ENCODE measurements around the gene ROR1. TPM values are rescaled to one million over a fixed set of nuclear protein-coding genes. Genes with fewer than 3 reads are reported as not detected.

The ROR1 gene
- total RNA-seq, 1 donor from 2014 or later, result 30.3 TPM

DNA sequence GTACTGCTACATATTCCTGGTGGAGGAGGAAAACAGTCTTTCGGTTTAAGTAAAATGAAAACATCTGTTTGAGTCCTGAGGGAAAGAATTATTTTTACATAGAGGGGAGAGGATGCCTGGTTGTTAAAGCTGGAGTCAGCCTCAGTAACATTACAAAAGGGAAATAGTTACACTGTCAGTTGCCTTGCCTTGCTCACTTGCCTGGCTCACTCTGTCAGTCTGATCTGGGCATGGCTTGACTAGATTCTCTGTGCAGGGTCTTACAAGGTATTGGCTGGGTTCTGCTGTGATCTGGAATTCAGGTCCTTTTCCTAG, 421.2 kb downstream of the ROR1 start:
- H4K20me1 ChIP-seq (ENCODE audit: low read depth), result no peaks in the 10 kb centered on the region
- H3K36me3 Mint-ChIP-seq, result no peaks in the 10 kb centered on the region
- no peak overlapping the region for H3K4me3 ChIP-seq
- DNase-seq (ENCODE audit: low spot score), result no peak
- H3F3A ChIP-seq (ENCODE audit: low read depth), result no peaks in the 10 kb centered on the region
- no peaks in the 10 kb centered on the region for H3K36me3 ChIP-seq
- no peaks in the 10 kb centered on the region for H3K79me2 ChIP-seq (ENCODE audit: low read depth)
- H3K9me3 ChIP-seq (ENCODE audit: low read depth), result no peaks in the 10 kb centered on the region
- no peak overlapping the region for H3K4me2 ChIP-seq
- H3K27me3 Mint-ChIP-seq (ENCODE audit: insufficient read depth, low read depth), result no peaks in the 10 kb centered on the region
- peak overlapping the region; percentile 42 for H2AFZ ChIP-seq (replicated peaks)
- no peak overlapping the region for H3K9ac ChIP-seq
- peaks cover 4% of the 10 kb centered on the region for H3K9me3 Mint-ChIP-seq
- H3K27me3 ChIP-seq, result no peaks in the 10 kb centered on the region
- H3K27ac ChIP-seq, result no peak overlapping the region
- no peak overlapping the region for H3K27ac Mint-ChIP-seq
- no peak overlapping the region for H3K4me3 Mint-ChIP-seq
- TF ChIP-seq EZH2 (IDR thresholded peaks at IDR 0.05) (no peak), EZH2phosphoT487 (IDR thresholded peaks at IDR 0.05) (no peak)
- TF ChIP-seq, protein P1, sequence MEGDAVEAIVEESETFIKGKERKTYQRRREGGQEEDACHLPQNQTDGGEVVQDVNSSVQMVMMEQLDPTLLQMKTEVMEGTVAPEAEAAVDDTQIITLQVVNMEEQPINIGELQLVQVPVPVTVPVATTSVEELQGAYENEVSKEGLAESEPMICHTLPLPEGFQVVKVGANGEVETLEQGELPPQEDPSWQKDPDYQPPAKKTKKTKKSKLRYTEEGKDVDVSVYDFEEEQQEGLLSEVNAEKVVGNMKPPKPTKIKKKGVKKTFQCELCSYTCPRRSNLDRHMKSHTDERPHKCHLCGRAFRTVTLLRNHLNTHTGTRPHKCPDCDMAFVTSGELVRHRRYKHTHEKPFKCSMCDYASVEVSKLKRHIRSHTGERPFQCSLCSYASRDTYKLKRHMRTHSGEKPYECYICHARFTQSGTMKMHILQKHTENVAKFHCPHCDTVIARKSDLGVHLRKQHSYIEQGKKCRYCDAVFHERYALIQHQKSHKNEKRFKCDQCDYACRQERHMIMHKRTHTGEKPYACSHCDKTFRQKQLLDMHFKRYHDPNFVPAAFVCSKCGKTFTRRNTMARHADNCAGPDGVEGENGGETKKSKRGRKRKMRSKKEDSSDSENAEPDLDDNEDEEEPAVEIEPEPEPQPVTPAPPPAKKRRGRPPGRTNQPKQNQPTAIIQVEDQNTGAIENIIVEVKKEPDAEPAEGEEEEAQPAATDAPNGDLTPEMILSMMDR (IDR thresholded peaks at IDR 0.05), result no peak
- H3K4me1 Mint-ChIP-seq, result peaks cover 10% of the 10 kb centered on the region
- H3K4me1 ChIP-seq, result peaks cover 6% of the 10 kb centered on the region

DNA sequence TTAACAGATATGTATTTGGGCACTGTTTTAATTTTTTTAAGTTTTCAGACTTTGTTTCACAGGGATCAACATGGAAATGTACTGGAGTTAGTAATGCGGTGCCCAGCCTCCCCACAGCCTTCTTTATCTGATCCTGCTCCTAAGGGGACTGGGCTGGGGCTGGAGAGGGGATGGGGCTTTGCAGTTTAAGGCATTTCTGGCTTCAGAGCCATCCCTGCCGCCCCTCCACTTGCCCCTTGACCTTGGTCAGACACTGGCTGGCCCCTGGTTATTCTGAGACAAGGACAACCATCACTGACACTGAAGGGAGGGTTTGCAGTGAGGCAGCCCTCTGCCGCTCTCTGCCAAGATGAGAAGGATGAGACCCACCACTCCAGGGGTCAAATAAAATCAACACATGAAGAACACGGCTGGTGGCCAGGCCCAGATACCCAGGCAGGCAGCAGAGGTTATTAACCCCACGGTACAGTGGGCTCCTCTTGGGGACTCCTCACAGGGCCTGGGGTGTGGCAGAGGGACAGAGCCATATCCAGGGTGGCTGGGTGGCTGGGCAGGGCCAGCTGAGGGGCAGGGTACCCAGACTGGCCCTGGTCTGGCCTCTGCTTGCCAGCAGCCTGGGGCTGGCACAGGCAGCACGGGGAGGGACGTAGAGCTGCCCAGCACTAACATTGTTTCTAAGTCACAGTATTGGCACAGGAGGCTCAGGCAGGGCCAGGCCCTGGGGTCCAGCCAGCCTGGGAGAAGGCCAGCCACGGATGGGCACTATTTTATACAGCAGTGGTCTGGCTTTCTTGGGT, 422.5 kb downstream of the ROR1 start:
- H3K4me1 Mint-ChIP-seq, result peaks cover 10% of the 10 kb centered on the region

DNA sequence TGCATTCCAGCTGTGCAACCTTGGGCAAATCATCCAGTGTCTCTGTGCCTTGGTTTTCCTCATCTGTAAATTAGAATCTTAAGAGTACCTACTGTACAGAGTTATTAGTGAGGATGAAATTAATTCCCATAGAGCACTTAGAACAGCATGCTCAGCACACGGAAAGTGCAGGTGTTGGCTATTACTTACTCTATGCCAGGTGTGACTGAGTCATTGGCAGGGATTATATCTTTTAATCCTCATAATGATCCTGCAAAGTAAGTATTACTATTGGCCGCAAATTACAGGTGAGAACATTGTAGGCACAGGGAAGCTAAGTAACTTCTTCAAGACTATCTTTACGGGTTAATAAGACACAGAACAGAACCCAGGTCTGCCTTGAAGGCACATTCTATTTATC, 423.3 kb downstream of the ROR1 start:
- H3F3A ChIP-seq (ENCODE audit: low read depth), result no peaks in the 10 kb centered on the region
- peaks cover 6% of the 10 kb centered on the region for H3K4me1 ChIP-seq
- H3K27ac ChIP-seq, result no peak overlapping the region
- Mint-ChIP-seq H3K9me3 (peaks cover 8% of the 10 kb centered on the region), H3K4me3 (no peak overlapping the region), H3K27me3 (ENCODE audit: insufficient read depth, low read depth) (no peaks in the 10 kb centered on the region), H3K4me1 (peaks cover 10% of the 10 kb centered on the region), H3K27ac (no peak overlapping the region), H3K36me3 (no peaks in the 10 kb centered on the region)
- H3K36me3 ChIP-seq, result no peaks in the 10 kb centered on the region
- TF ChIP-seq, protein P1 (IDR thresholded peaks at IDR 0.05), result no peak
- TF ChIP-seq EZH2 (IDR thresholded peaks at IDR 0.05), result no peak
- TF ChIP-seq EZH2phosphoT487 (IDR thresholded peaks at IDR 0.05), result no peak
- no peak overlapping the region for H3K4me2 ChIP-seq
- H3K9ac ChIP-seq, result no peak overlapping the region
- H3K79me2 ChIP-seq (ENCODE audit: low read depth), result no peaks in the 10 kb centered on the region
- no peaks in the 10 kb centered on the region for H4K20me1 ChIP-seq (ENCODE audit: low read depth)
- no peak overlapping the region for H2AFZ ChIP-seq (replicated peaks)
- H3K4me3 ChIP-seq, result no peak overlapping the region
- no peaks in the 10 kb centered on the region for H3K9me3 ChIP-seq (ENCODE audit: low read depth)
- no peak for DNase-seq (ENCODE audit: low spot score)
- H3K27me3 ChIP-seq, result no peaks in the 10 kb centered on the region

More for the DNA sequence above, 422.5 kb downstream of the ROR1 start:
- Histone ChIP-seq H3K79me2 (ENCODE audit: low read depth) (no peaks in the 10 kb centered on the region), H3K4me2 (no peak overlapping the region), H3K27ac (no peak overlapping the region), H3K9ac (no peak overlapping the region), H3K4me3 (no peak overlapping the region), H4K20me1 (ENCODE audit: low read depth) (no peaks in the 10 kb centered on the region), H3K4me1 (peaks cover 6% of the 10 kb centered on the region), H3K27me3 (no peaks in the 10 kb centered on the region), H3K9me3 (ENCODE audit: low read depth) (no peaks in the 10 kb centered on the region), H3K36me3 (no peaks in the 10 kb centered on the region), H2AFZ (replicated peaks) (no peak overlapping the region), H3F3A (ENCODE audit: low read depth) (no peaks in the 10 kb centered on the region)
- no peak overlapping the region for H3K27ac Mint-ChIP-seq
- no peaks in the 10 kb centered on the region for H3K36me3 Mint-ChIP-seq
- peaks cover 8% of the 10 kb centered on the region for H3K9me3 Mint-ChIP-seq
- no peak overlapping the region for H3K4me3 Mint-ChIP-seq
- TF ChIP-seq EZH2 (IDR thresholded peaks at IDR 0.05) (no peak), EZH2phosphoT487 (IDR thresholded peaks at IDR 0.05) (no peak)
- TF ChIP-seq, protein P1 (IDR thresholded peaks at IDR 0.05), result no peak
- H3K27me3 Mint-ChIP-seq (ENCODE audit: insufficient read depth, low read depth), result no peaks in the 10 kb centered on the region
- no peak for DNase-seq (ENCODE audit: low spot score)

All from neural progenitor cell (in vitro differentiated cells).